ENCODE data around the gene HJV.

DNA sequence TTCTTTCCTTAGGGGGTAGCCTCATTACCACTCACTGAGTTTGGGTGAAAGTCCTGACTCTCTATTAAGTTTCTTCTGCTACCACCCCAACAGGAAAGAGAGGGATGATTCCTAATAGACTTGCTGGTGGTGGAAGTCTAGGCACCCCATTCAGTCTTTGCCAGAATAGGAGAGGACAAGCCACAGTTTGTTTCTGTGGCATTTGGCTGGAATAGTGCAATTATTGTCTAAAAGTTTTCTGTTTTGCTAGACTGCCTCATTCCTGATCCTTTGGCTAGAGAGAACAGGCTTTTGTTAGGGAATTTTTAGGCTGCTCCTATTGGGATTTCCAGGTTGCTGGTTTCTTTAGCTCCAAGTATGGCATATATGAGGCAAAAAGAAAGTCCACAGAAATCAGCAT lies 9.9 kb upstream of the HJV start:
- TF ChIP-seq POLR2AphosphoS5 (IDR thresholded peaks at IDR 0.05; ENCODE audit: low read depth, low read length): no peak
- TF ChIP-seq, protein P1, sequence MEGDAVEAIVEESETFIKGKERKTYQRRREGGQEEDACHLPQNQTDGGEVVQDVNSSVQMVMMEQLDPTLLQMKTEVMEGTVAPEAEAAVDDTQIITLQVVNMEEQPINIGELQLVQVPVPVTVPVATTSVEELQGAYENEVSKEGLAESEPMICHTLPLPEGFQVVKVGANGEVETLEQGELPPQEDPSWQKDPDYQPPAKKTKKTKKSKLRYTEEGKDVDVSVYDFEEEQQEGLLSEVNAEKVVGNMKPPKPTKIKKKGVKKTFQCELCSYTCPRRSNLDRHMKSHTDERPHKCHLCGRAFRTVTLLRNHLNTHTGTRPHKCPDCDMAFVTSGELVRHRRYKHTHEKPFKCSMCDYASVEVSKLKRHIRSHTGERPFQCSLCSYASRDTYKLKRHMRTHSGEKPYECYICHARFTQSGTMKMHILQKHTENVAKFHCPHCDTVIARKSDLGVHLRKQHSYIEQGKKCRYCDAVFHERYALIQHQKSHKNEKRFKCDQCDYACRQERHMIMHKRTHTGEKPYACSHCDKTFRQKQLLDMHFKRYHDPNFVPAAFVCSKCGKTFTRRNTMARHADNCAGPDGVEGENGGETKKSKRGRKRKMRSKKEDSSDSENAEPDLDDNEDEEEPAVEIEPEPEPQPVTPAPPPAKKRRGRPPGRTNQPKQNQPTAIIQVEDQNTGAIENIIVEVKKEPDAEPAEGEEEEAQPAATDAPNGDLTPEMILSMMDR (IDR thresholded peaks at IDR 0.05): no peak
- no peak for TF ChIP-seq TCF7L2 (IDR thresholded peaks at IDR 0.05; ENCODE audit: low read depth, low read length)

All from Panc1 (cell line).